Fibroblast of upper back skin (primary cell): ENCODE measurements around the gene TNC.

Source experiments
- DNase-seq: peaks from one replicate; pipeline ENCODE4 v3.0.0-alpha.2; 2013

Gene TNC

DNA sequence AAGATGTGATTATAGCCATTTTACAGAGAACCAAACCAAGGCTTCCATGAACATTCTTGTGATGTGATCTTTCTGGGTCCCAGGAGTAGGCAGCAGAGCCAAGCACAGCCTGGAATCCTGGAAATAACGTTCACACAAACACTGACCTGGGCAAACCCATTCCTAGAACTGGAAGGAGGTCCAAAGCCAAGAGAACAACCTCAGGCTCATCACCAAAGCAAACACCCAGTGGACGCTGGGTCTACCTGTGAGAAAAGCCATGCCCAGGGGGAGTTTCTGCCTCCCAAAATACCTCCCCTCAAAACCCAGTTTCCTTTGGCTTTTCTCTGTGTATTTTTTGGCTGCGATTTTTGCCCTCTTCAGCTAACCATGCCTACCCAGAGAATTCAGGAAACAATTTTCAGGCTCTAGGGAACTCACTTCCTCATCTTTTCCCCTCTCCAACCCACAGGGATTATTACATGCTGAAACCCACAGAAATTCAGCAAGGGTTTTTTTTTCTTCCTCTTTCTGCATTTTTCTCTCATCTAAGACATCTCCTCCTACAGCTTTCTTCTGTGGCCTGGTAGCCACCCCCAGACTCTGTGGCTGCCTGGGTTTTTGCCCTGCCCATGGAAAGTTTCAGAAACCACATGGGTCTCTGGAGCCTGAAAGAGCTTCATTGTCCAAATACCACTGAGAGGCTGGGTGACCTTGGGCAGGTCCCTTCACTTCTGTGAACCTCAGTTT, 75.0 kb downstream of the TNC start:
- peak; percentile 78 for DNase-seq

DNA sequence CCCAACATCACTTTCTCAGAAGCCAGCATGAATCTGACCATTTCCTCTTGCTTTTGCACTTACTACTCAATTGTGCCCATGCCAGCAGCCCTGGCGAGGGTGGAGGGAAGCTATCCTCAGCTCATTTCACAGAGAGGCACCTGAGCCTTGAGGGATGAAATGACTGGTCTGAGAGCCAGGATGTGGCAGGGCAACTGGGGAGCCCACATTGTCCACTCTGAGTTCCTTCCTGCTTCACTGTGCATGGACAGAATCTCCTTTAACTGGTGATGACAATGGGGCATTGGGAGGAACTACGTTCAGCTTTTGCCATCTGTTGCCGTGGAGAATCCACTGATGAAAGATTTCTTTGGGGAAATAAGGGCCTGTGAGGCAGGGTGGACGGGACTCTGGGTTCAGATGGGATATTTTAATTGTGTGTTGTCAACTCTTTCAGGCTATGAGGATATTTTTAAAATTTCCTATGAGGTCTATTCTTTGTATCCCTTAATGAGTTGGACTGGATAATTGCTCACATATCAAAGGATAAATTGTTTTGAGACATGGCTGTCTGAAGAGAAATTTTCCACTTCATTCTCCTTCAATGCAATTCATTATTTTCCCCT, 78.3 kb downstream of the TNC start:
- DNase-seq, result no peak

DNA sequence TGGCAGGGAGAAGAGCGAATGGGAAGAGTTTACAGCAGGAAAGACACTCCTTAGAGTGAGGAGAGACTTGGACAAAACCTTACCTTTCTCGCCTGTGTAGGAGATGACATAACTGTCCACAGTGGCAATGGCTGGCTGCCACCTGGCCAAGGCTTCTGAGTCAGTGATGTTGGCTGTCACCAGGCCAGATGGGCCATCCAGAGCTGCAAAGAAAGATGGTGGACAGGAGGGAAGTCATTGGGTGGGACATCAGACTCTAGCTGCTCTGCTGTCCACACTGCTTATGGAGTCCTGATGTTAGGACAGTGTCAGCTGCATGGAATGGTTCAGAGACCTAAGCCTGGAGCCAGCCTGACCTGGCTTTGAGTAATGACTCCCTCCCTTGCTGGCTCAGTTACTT, 79.8 kb downstream of the TNC start:
- no peak for DNase-seq

DNA sequence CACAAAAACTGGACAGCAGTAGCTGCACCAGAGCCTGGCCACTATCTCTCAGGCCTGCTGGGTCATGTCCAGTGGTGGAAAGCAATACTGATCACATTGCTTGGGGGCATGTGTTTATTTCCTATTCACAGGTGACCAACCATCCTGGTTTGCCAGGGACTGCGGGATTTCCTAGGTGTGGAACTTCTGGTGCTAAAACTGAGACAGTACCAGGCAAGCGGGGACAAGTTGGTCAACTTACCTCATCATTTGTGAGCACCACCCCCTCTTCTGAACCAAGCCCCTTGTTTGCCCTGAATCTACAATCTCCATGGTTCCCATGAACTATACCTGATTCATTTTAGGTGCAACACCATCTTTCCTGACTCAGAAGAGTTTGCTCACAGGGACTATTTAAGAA, 81.3 kb downstream of the TNC start:
- DNase-seq, result no peak

DNA sequence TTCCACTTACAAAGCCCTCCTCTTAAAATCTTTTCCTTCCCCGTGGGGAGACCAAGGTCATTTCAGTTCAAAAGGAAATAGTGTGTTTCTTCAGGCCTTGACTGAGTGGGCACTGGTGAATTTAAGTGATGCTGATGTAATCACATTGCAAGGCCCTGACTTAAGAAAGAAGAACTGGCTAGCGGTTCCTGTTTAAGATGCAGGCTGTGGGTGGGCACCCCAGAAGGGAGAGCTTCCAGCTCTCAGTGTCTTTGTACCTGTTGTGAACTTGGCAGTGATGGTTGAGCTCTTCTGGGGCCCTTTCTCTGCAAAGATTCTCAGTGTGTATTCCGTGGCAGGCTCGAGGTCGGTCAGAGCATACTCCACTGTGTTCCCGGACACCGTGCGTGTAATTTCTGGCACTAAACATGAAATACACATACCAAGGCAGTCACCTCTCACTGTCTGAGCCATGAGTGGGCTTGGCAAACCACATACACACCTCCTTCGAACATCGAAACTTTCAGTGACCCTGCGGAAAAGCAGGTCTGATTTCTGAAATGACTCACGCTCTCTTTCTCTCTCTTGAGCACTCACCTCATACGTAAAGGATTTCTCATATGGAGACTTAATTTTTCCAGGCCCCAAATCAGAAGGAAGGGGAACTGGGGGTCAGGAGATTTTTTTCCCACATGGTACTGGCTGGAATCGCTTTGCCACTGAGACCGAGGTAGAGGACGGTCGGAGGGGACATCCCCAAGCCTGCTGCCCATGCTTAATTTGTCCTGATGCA, 81.9 kb downstream of the TNC start:
- peak; percentile 93 for DNase-seq

DNA sequence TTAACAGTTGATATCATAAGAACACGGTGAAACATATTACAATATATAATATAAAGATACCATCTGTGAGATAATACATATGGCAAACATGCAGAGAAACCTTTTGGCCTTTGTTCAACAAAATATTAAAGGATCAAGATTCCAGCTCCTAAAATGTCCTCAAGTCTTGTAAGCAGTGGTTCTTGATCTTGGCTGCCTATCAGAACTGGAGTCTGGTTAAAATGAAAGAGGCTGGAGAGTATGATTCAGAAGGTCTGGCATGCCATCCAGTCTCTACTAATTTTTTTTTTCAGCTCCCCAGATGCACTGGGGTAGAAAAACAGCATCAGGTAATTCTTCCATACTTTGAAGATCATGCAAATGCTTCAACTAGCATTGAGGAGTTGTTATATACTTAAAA, 83.2 kb downstream of the TNC start:
- peak; percentile 96 for DNase-seq

DNA sequence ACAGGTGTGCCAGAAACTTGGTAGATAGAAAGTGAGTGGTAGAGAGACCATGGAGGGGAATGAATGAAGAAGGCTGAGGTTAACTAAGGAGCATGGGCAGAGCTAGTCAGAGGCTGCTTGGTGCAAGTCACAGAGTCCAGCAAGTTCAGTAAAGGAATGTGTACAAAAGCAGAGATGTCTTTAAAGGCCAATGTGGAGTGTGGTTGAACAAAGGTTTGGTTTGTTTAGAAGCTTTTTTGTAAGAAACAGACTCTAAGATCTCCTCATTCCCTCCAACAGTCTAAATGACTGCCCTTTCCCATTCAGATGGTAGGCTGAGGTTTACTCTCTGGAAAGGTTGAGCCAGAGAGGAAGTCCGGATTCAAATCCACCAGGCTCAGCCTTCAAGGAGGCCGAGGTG, 84.2 kb downstream of the TNC start:
- no peak for DNase-seq

DNA sequence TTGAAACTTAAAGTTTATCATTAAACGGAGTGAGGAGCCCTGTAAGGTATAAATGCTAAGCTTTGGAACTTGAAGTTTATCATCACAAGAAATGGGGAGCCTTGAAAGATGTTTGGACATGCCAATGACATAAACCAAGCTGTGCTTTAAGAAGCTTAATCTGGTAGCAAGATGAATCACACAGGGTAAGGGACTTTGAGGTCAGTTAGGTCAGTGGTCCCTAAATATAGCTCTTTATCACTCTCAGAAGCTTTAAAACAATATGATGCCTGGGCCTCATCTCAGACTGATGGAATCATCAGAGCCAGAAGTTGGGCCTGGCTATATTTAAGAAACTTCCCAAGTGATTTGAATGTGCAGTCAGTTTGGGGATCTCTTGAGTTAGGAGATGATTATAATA, 85.7 kb downstream of the TNC start:
- no peak for DNase-seq

DNA sequence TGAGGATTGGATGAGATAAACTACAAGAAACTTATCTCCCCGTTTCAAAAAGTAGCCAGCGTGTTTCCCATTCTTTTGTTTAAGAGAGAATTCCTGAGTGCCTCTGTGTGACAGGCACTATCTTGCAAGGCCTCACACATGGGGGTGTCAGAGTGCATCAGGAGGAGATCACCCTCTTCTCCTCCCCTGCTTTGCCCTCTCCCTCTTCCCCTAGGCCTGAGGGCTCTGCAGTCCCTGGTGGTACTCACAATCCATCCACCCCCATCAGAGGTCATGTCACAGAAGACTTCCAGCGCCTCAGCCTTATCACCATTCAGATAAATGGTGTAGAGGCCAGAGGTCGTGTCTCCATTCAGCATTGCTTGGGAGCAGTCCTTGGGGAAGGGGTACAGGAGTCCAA, 88.0 kb downstream of the TNC start:
- no peak for DNase-seq

DNA sequence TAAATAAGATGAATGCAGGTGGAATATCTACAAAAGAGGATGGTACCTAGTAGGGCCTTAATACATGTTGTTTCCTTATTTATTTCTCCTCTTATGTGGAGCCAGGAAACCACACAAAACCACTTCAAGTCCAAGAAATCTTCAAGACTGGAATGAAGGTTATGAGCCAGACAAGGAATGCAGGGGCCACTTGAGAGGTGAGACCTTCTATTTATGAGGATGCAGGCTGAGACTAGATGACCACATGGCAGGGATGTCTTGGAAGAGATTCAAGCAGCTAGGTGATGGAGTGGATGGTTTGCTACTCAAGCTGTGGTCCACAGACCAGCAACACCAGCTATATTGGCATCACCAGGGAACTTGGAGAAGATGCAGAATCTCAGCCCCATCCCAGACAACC, 92.2 kb downstream of the TNC start:
- peak; percentile 41 for DNase-seq

DNA sequence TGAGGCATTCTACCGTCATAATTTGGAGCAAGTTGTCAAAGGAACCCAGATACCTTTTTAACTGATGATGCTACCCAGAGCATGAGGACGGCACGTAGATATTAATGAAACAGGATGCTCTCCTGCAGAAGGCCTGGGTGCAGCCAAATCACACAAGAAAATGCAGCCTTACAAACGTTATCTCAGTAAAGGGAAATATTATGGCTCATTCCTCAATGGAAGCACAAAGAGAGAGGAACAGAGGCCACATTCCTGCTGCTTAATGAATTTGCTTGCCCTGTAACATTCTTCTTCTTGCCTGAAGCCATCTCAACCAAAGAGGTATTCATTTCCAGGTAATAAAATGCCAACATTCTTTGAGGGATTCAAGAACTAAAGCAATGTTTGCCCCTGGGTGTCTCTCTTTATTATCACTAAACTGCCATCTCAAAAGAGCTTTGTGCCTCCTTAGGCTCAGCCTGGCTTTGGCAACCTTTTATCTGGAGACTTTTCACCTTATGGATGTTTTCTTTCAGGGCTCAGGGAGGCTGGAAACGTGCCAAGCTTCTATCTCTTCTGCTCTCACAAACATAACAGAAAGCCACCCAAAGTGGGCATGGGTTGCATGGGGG, 92.9 kb downstream of the TNC start:
- DNase-seq, result no peak

DNA sequence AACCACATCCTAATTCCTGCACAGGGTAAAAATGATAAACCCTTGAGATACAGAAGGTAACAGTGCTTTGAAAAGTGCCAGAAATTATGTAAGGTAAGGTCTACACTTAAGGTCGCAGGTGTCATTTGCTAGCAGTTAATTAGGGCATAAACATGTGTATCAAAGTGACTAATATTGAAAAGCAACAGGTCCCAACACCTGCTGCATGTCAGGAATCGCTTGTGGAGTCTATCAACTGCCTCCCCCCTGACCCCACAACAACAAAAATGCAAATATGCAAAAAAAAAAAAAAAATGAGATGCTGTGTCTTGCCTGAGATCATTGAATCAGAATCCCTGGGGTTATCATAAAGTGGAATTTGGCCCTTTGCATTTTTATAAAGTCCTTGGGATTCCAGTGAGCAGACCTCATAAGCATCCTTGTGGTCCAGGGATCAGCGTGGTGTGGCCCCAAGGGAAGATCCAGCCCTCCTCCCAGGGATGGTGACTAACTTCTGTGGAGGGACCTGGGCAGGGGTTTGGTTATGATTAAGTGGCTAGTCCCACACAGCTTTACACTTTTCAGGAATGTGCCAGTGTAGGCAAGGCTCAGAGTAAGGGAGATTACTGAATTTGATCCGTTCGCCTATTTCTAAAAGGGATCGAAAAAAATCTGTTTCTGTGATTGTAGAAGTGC, 95.1 kb downstream of the TNC start:
- peak; percentile 97 for DNase-seq

DNA sequence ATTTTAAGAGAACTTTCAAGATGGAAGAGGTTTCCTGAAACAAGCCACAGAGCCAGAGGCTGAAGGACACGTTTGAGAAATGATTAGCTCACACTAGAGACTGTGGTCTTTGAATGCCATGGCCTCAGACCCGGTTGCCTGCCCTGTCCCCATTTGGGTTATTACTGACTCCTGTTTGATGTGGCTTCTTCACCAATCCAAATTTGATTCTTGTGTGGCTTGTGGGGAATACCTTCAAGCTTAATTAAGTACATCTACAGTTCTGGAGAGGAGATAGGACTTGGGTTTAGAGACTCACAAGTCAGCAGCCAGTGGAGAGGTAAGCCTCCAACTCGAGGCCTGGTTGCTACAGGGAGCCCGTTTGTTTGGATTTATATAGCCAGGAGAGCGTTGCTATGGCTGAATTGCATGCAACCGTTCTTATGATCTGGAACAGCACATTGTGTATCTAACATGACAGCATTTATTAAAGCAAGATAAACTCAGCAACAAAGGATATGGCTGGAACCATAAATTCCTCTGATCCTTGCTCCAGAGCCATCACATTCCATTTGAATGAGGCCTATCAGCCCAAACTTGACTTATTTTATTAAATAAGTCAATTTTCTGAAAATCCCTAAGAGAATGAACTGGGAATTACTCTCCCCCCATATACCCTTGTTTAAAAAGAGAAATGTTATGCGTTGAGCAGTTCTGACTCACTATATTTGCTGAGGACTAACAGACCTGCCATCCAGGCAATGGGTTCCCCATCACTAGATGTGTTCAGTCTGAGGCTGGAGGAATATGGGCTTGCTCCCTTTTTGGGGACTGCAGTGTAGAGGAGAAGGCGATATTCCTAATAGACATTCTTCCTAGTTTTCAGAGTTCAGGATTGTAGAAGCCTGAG, 99.2 kb downstream of the TNC start:
- peak; percentile 88 for DNase-seq

DNA sequence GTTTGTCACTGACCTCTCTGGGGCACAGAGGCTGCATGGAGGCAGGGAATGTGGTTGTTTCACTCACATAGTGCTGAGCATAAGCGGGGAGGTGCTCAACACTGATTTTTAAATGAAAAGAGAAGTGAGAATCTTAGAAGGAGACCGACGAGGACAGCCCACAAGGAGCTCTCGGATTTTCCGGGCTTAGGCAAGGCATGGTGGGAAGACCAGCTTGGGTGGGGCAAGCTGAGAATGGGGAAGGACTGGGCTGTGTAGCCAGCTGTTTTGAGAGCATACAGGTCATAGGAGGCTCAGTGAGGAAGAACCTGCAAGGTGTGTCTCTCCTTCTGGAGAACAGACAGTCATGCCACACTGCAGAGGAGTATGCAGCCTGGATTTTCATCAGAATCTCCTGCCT, 101.6 kb downstream of the TNC start:
- DNase-seq, result no peak

DNA sequence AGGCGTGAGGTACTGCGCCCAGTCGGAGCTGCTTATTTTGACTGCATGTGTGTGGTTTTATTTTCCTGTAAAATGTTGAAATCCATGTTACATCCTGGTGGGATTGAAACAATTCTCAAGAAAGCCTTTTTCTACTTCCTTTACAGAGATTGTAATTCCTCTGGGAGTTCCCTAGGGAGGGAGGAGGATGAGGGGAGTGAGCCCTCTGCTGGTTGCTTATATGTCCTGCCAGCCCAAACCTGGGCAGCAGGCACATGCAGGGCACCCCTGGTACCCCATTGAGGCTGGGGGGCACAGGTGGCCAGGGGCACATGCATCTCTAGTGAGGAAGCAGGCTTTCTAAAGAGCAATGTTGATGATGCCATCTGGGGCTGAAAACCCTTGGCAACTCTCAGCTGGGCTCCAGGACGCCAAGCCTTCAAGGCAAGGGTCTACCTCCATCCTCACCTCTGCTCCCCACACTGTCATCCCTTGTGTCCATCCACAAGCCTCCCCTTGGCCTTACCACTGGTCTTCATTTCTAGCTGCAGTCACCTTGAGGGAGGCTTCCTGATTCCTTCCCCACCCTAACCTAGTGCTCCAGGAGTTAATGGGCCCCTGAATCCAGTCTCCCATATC, 102.8 kb downstream of the TNC start:
- peak; percentile 76 for DNase-seq

DNA sequence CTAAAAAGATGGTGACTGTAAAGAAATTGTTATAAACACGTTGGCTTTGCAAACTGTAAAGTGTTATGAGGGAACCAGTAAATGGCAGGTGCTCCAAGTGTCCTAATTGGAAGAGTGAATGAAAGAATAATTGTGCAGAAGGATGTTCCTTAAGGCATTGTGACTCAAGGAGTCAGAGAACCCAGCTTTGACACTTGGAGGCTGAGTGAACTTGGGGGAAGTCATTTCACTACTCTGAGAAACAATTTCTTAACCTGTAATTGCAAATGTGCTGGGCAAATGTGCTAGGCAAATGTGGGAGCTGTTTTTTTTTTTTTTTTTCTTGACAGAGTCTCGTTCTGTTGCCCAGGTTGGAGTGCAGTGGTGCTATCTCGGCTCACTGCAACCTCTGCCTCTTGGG, 103.5 kb downstream of the TNC start:
- no peak for DNase-seq

DNA sequence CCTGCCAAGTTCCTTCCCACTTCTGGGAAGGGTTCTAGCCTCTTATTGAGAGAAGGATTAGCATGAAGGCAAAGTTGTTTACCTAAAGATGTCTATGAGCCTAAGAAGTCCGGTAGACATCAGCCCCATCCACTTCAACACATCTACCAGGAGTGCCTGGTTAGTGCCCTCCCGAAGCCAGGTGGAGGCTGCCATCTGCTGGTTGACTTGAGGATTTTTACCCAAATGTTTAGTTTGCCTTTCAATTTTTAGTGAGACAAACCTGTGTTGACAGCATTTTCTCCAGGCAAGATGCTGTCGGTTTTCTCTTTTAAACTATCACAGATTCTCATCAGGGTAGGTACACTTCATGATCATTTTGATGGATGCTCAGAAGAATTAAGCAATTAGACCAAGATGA, 104.0 kb downstream of the TNC start:
- peak; percentile 79 for DNase-seq

DNA sequence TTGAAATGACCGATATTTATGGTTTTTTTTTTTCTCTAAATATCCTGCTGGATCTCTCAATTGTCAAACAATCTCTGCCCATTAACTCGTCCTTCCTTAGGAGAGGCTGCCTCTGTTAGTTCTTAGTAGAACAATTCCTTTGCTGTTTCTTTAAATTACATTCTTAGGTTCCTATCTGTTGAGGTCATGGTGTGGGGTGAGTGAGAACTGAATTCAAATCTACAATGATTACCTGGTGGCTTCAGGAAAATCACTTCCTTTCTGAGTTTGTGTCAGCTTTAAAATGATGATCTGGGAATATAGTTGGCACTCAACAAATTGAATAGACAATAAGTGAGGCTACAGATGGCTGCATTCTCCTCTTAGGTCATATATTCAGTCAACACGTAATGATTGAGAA, 105.5 kb downstream of the TNC start:
- no peak for DNase-seq

DNA sequence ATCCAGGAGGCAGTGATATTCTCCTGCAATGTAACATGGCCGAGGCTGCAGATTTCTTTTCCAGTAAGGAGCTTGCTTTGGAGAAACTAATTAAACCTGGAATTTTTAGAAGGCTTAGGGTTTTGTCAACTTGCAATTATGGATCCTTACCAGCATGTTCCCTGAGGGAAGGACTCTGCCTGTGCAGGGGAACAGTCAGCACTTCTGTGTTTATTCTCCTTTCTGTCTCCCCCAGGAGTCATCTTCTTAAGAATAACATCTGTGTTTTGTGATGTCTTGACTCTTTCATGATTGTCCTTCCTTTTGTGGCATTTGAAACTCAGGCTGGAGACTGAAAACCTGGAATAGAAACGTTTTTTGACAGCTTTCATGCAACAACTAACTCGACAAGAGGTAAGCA, 107.1 kb downstream of the TNC start:
- no peak for DNase-seq

DNA sequence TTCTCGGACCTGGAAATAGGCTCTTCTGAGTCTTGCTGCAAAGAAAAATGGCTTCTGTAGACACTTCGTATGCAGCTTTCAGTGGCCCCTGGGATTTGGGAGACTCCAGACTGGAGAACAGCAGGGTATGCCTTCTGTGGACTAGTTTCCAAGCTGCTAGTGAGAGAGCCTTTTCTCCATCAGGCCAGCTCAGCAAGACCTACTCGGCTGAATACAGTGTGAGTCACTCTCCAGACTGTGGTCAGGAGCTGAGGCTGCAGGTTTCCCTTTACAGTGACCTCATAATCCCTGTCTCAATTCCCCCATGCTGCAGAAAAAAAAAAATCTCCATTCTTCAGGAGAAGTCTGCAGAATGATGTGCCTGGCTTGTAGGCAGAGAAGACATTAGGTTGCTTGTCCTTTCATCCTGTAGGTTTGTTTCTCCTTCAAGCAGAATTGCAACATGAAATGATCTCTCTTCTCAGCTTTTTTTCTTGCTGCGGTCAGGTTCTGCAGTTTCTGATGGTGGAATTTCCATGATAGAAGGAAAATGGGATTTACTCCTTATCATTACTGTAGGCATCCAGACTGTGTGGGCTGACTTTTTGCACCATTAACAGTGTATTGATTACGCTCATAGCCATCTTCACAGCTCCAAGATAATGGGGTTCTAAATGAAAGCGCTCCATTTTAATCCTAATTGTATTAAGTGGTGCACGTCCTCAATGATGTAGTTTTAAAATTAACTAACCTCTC, 109.3 kb downstream of the TNC start:
- peak; percentile 95 for DNase-seq

DNA sequence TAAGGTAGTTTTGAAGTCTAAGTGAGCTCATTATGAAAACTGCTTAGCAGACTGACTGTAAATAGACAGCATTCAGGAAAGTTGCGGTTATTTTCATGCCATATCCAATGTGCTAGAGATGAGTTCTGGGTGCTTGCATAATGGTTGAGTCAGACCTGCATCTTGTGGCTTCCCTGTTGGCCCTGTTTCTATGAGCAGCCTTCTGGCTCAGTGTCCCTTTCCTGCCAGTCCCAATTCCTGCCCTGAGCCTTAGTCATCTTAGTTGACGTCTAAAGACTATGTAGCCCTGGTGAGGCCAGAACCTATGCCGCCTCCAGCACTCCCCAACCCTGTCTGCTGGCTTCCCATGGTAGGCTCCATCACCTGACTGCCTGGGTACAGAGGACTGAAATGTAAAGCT, 111.3 kb downstream of the TNC start:
- peak; percentile 81 for DNase-seq
